Measurements from ENCODE around the gene SLC38A9.

SLC38A9 gene

GRCh38 chr5:55621229-55621628 is 90.9 kb downstream of the SLC38A9 start:
- no peak for TF ChIP-seq GATA3 (IDR thresholded peaks at IDR 0.05; ENCODE audit: low read depth, low read length)
- no peak for TF ChIP-seq GATA2 (IDR thresholded peaks at IDR 0.05; ENCODE audit: low read depth, low read length)

- no peak for TF ChIP-seq GATA3 (IDR thresholded peaks at IDR 0.05; ENCODE audit: low read depth, low read length)
- no peak for TF ChIP-seq GATA2 (IDR thresholded peaks at IDR 0.05; ENCODE audit: low read depth, low read length)
Observed at GRCh38 chr5:55620766-55621160, 91.4 kb downstream of the SLC38A9 start.

GRCh38 chr5:55620009-55620765 is 91.9 kb downstream of the SLC38A9 start:
- TF ChIP-seq GATA3 (IDR thresholded peaks at IDR 0.05; ENCODE audit: low read depth, low read length) (no peak), GATA2 (IDR thresholded peaks at IDR 0.05; ENCODE audit: low read depth, low read length) (no peak)

GRCh38 chr5:55618318-55618717 is 93.8 kb downstream of the SLC38A9 start:
- TF ChIP-seq GATA2 (IDR thresholded peaks at IDR 0.05; ENCODE audit: low read depth, low read length) = no peak
- TF ChIP-seq GATA3 (IDR thresholded peaks at IDR 0.05; ENCODE audit: low read depth, low read length) = no peak

GRCh38 chr5:55613112-55613868 is 98.8 kb downstream of the SLC38A9 start:
- TF ChIP-seq GATA3 (IDR thresholded peaks at IDR 0.05; ENCODE audit: low read depth, low read length) (no peak), GATA2 (IDR thresholded peaks at IDR 0.05; ENCODE audit: low read depth, low read length) (no peak)

GRCh38 chr5:55610542-55610941 is 101.6 kb downstream of the SLC38A9 start:
- TF ChIP-seq GATA3 (IDR thresholded peaks at IDR 0.05; ENCODE audit: low read depth, low read length) (no peak), GATA2 (IDR thresholded peaks at IDR 0.05; ENCODE audit: low read depth, low read length) (no peak)

GRCh38 chr5:55609413-55609812 is 102.7 kb downstream of the SLC38A9 start:
- no peak for TF ChIP-seq GATA3 (IDR thresholded peaks at IDR 0.05; ENCODE audit: low read depth, low read length)
- TF ChIP-seq GATA2 (IDR thresholded peaks at IDR 0.05; ENCODE audit: low read depth, low read length) = no peak

- TF ChIP-seq GATA2 (IDR thresholded peaks at IDR 0.05; ENCODE audit: low read depth, low read length) (no peak), GATA3 (IDR thresholded peaks at IDR 0.05; ENCODE audit: low read depth, low read length) (no peak)
Observed at GRCh38 chr5:55608595-55609349, 103.4 kb downstream of the SLC38A9 start.

GRCh38 chr5:55604611-55605067 is 107.5 kb downstream of the SLC38A9 start:
- TF ChIP-seq GATA2 (IDR thresholded peaks at IDR 0.05; ENCODE audit: low read depth, low read length) (no peak), GATA3 (IDR thresholded peaks at IDR 0.05; ENCODE audit: low read depth, low read length) (no peak)

GRCh38 chr5:55603922-55604321 is 108.2 kb downstream of the SLC38A9 start:
- TF ChIP-seq GATA2 (IDR thresholded peaks at IDR 0.05; ENCODE audit: low read depth, low read length) (no peak), GATA3 (IDR thresholded peaks at IDR 0.05; ENCODE audit: low read depth, low read length) (no peak)

- TF ChIP-seq GATA3 (IDR thresholded peaks at IDR 0.05; ENCODE audit: low read depth, low read length) (no peak), GATA2 (IDR thresholded peaks at IDR 0.05; ENCODE audit: low read depth, low read length) (no peak)
Observed at GRCh38 chr5:55601628-55602027, 110.5 kb downstream of the SLC38A9 start.

GRCh38 chr5:55601204-55601618 is 110.9 kb downstream of the SLC38A9 start:
- TF ChIP-seq GATA2 (IDR thresholded peaks at IDR 0.05; ENCODE audit: low read depth, low read length) (no peak), GATA3 (IDR thresholded peaks at IDR 0.05; ENCODE audit: low read depth, low read length) (no peak)

- TF ChIP-seq GATA3 (IDR thresholded peaks at IDR 0.05; ENCODE audit: low read depth, low read length) (peak; percentile 74; the same call in 1 of the 2 replicates), GATA2 (IDR thresholded peaks at IDR 0.05; ENCODE audit: low read depth, low read length) (peak; percentile 90)
Observed at GRCh38 chr5:55600497-55601203, 111.5 kb downstream of the SLC38A9 start.
